GM19452 (cell line): Measurements from ENCODE around the gene PSEN1.

ENCODE experiments used
- ATAC-seq: cut with Tn5 transposase; IDR thresholded peaks from one replicate; pipeline ENCODE4 v1.9.1; 2021; ENCODE audit not compliant: unreplicated experiment

PSEN1 gene

GRCh38 chr14:73251516-73252215 is 115.4 kb downstream of the PSEN1 start:
- no peak for ATAC-seq

GRCh38 chr14:73252491-73253322 is 116.4 kb downstream of the PSEN1 start:
- ATAC-seq, result no peak

GRCh38 chr14:73253323-73253610 is 117.0 kb downstream of the PSEN1 start:
- no peak for ATAC-seq

GRCh38 chr14:73253721-73254120 is 117.4 kb downstream of the PSEN1 start:
- ATAC-seq, result no peak

- ATAC-seq, result no peak
These were observed 118.1 kb downstream of the PSEN1 start for GRCh38 chr14:73254247-73255004.

- no peak for ATAC-seq
These were observed 118.7 kb downstream of the PSEN1 start for GRCh38 chr14:73255005-73255400.

GRCh38 chr14:73255693-73256225 is 119.5 kb downstream of the PSEN1 start:
- no peak for ATAC-seq

- no peak for ATAC-seq
These were observed 121.8 kb downstream of the PSEN1 start for GRCh38 chr14:73258076-73258475.

- no peak for ATAC-seq
These were observed 122.7 kb downstream of the PSEN1 start for GRCh38 chr14:73258845-73259611.

DNA sequence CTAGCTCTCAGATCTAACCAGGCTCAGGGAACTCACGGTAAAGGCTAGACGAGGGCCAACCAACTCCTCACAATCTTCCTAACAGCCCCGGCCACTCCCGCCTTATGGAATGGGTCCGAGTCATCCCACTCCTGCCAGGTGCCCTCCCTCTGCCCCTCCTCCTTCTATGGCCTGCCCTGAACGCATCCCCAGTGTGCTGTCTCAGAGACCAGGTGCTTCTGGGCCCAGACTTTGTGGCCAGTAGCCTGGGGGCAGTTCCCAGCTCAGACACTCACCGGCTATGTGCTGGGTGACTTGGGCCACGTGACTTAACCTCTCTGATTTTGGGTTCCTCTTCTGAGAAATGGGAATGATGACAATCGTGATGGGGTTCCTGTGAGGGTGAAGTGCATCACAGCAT is 123.5 kb downstream of the PSEN1 start:
- ATAC-seq, result no peak

DNA sequence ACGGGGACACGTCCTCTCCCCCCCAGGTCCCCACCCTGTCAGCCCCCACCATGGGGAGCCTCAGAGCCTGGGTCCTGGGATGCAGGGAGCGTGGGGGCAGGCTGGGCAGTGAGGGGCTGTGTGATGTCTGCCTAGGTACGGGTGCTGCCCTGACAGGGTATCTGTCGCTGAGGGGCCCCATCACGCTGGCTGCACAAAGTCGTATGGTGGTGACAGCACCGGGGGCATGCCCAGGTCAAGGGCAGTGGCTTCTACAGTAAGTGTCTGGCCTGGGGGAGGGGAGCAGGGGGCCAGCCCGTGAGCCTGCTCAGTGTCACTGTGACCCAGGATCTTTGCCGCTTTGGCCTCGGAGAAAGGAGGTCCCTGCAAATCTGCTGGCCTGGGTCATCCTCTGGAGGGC is 124.3 kb downstream of the PSEN1 start:
- no peak for ATAC-seq

DNA sequence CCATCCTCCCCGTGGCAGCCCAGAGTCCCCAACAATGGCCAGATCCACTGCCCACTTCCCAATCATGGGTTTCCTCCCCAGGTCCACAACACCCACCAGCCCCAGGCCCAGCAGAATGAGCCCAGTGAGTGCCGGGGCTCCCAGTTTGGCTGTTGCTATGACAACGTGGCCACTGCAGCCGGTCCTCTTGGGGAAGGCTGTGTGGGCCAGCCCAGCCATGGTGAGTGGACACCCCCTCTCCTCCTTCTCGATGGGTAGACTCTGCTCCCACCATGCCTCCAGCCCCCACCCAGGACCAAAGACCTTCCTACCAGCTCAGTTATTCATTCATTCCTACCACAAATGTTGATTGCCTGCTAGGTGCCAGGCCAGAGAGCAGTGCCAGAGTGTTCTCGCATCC is 124.8 kb downstream of the PSEN1 start:
- ATAC-seq, result no peak

DNA sequence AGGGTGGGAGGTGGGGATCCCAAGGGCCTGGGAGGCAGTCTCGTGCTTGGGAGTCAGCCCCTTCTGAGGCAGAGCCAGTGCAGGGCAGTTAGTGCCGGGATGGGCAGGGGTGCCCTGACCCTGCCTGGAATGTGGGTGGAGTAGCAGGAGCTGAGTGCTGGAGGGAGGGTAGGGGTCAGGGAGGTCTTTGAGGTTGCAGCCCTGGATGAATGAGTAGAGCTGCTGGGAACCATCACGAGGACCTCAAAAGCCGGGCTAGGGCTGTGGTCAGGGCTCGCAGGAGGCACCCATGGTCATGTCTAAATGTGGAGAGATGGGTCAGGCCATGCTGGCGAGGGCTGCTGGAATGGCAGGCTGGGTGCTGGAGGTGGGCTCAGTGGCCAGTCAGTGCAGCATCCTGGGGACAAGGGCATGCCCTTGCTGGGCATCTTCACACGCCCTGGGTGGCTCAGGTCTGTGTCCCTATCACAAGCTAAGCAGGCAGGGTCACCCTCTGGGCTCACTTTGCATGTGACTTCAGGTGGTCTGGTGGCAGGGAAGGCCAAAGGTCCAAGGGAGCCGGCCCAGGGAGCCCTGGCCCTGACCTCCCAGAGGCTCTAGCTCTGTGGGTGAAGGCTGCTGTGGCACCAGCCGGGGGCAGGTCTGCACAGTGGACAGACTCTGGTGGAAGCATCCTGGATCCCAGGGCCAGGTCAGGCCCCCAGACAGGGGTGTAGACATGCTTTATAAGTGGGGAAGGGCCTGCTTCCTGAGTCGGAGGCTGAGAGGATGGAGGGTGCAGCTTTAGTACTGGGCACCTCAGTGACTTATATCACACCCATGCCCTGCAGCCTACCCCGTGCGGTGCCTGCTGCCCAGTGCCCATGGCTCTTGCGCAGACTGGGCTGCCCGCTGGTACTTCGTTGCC is 125.5 kb downstream of the PSEN1 start:
- ATAC-seq, result no peak

DNA sequence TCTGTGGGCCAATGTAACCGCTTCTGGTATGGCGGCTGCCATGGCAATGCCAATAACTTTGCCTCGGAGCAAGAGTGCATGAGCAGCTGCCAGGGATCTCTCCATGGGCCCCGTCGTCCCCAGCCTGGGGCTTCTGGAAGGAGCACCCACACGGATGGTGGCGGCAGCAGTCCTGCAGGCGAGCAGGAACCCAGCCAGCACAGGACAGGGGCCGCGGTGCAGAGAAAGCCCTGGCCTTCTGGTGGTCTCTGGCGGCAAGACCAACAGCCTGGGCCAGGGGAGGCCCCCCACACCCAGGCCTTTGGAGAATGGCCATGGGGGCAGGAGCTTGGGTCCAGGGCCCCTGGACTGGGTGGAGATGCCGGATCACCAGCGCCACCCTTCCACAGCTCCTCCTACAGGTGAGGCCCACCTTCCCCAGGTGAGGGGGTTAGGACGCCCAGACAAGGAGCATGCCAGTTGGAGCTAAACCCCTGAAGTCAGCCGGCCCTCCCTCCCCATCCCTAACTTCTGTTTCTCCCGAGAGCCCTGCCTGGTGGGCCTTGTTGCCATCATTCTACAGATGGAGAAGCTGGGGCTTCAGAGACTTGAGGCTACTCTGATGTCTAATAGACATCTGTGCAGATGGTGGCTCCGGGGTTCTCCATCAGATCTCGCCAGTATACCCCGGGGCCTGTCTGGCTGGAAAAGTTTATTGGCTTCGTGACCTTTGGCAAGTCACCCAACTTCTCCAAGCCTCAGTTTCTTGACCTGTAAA is 126.3 kb downstream of the PSEN1 start:
- no peak for ATAC-seq

- no peak for ATAC-seq
These were observed 127.3 kb downstream of the PSEN1 start for GRCh38 chr14:73263606-73264005.

DNA sequence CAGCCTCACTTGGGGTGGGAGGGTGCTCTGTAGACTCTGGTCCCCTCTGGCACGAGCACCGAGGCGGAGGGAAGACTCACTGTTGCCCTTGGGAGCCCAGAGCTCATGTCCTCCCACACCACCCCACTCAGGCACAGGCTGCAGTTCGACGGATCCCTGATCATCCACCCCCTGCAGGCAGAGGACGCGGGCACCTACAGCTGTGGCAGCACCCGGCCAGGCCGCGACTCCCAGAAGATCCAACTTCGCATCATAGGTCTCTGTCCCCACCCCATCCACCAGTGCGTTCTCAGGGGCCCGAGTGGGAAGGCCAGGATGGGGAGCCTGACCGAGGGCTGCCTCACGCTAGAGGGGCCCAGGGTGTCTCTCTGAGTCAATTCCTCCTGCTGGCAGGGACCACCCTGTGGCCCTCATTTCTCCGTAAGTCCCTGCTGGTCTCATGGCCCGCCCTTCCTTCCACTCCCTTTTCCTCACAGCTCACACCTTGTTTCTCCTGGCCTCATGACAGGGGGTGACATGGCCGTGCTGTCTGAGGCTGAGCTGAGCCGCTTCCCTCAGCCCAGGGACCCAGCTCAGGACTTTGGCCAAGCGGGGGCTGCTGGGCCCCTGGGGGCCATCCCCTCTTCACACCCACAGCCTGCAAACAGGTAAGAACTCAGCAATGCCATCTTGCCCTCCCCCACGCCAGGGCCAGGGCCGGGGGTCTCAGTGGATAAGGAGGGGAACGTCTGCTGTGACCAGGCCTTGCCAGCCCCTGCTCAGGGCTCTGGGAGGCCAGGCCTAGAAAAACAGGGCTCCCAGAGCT is 128.0 kb downstream of the PSEN1 start:
- ATAC-seq, result no peak

- ATAC-seq, result no peak
These were observed 128.8 kb downstream of the PSEN1 start for GRCh38 chr14:73264885-73265720.

- no peak for ATAC-seq
These were observed 129.4 kb downstream of the PSEN1 start for GRCh38 chr14:73265721-73266046.
